HCT116 (cell line): Measurements from ENCODE around the gene GRM8.
"Not testable (repeated sequence)": the region's sequence is repeated elsewhere in the genome, so short reads cannot be mapped to it uniquely, and the experiment has no call there.

Source experiments
- MAX ChIP-seq: IDR thresholded peaks from 2 replicates; pipeline ENCODE4 v1.6.1; 2012
- YY1 ChIP-seq: IDR thresholded peaks from 2 replicates; pipeline ENCODE4 v1.6.1; 2011; ENCODE audit warnings: low read length, low read depth, moderate library complexity, mild to moderate bottlenecking; ENCODE audit not compliant: insufficient replicate concordance; ENCODE audit errors: extremely low read depth

GRCh38 chr7:126911627-126912026, 341.1 kb downstream of the GRM8 start:
- TF ChIP-seq YY1, MAX: not testable (repeated sequence)
